CMK (cell line): ENCODE measurements around the gene PMIS2.
"Not testable (repeated sequence)": the region's sequence is repeated elsewhere in the genome, so short reads cannot be mapped to it uniquely, and the experiment has no call there.

Source experiments
- DNase-seq: peaks from one replicate; pipeline ENCODE4 v3.0.0-alpha.2; 2010; ENCODE audit warnings: low read depth

The PMIS2 gene

GRCh38 chr19:35595026-35595425, 9.1 kb downstream of the PMIS2 start:
- DNase-seq, result not testable (repeated sequence)

DNA sequence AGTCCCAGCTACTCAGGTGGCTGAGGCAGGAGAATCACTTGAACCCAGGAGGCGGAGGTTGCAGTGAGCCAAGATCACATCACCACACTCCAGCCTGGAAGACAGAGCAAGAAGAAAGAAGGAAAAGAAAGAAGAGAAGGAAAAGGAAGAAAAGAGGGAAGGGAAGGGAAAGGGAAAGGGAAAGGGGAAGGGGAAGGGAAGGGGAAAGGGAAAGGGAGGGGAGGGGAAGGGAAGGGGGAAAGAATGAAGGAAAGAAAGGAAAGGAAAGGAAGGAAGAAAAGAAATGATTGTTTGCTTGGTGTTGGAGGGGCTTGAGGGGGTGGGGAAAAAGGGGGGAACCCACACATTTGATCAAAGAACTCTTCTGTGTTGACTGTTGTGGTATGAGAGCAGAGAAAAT, 10.0 kb downstream of the PMIS2 start:
- DNase-seq, result no peak

GRCh38 chr19:35596366-35596999, 10.5 kb downstream of the PMIS2 start:
- DNase-seq, result peak; percentile 41

DNA sequence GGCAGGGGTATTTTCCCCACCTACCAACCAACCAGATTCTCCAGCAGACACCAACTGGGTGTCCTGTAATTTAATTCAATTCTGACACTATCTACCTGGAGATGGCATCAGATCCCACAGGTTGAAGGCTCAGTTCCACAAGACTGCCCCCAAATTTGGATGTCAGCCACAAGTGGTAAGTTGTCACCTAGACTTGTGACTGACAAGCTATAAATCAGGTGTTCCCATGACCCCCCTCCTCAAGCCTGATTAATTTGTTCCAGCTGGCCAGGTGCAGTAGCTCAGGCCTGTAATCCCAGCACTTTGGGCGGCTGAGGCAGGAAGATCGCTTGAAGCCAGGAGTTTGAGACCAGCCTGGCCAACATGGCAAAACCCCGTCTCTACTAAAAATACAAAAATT, 16.0 kb downstream of the PMIS2 start:
- no peak for DNase-seq

- DNase-seq, result not testable (repeated sequence)
Measured at GRCh38 chr19:35604436-35604835, 18.5 kb downstream of the PMIS2 start.

GRCh38 chr19:35607170-35607569, 21.2 kb downstream of the PMIS2 start:
- not testable (repeated sequence) for DNase-seq

DNA sequence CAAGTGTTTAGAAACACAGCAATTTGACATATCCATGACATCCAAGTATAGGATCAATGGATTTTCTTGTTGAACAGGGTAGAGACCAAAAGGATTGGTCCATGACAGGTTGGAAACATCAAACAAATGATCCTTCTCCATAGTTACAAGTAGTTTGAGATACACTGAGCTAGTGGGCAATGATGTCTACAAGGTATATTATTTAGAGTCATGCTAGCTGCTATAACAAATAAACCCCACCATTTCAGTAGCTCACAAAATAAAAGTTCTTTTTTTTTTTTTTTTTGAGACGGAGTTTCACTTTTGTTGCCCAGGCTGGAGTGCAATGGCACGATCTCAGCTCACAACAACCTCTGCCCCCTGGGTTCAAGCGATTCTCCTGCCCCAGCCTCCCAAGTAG, 21.7 kb downstream of the PMIS2 start:
- no peak for DNase-seq

DNA sequence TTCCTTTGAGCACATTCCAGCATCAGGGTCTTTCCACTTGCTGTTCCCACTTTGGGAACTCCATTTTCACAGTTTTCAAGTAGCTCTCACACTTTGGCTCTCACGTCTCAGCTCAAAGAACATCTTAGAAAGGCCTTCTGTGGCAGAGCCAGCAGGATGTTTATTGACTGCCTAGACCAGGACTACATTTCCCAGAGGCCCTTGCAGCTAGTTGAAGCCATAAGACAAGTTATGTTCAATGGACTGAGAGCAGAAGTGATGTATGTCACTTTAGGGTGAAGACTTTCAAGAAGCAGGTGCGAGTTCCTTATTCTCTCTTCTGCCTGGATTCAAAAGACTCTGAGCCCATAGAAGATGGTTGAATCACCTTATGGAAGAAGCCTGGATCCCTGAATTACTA, 22.3 kb downstream of the PMIS2 start:
- no peak for DNase-seq

DNA sequence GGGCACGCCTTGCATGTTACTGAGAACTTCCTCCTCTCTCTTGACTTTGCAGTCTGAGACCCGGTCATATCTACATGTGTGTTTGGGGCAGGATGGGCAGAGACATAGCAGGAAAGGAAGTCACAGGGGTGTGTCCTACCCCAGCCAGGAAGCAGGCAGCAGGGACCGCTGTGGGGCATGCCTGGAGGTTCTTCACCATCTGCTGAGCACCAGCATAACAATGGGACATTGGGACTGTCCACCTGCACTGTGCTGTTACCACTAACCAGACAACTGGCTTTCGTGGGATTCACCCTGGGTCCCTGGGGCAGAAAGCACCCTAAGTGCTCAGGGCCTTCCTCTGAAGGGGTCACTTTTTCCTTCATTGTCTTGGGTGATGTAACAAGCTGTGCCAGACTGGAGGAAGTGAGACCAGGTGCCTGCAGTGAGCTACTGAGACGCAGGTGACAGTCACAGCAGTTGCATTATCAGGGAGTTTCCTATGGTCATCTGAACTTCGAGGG, 23.9 kb downstream of the PMIS2 start:
- DNase-seq, result peak; percentile 78

DNA sequence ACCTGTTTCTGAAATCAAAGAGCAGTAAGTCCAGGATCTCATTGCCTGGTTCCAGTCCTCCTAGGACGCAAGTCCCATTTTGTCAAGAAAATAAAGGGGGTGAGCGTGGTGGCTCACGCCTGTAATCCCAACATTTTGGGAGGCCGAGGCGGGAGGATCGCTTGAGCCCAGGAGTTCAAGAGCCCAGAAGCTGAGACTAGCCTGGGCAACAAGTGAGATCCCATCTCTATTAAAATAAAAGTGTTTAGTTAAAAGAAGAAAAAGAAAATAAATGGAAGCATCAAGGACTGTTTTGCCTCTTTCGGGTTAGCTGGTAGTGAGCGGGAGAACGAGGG, 26.2 kb downstream of the PMIS2 start:
- no peak for DNase-seq

- DNase-seq, result peak; percentile 76
Measured at GRCh38 chr19:35612559-35613321, 26.8 kb downstream of the PMIS2 start, which contains the start of gene HAUS5. HAUS5 (plus strand) TSS chr19:35612735; CDS start chr19:35612795, 60 bp downstream.

GRCh38 chr19:35613574-35613973, 27.6 kb downstream of the PMIS2 start:
- DNase-seq, result no peak

- DNase-seq, result no peak
Measured at GRCh38 chr19:35615036-35615435, 29.1 kb downstream of the PMIS2 start.

GRCh38 chr19:35618857-35619256, 32.9 kb downstream of the PMIS2 start:
- DNase-seq, result no peak

GRCh38 chr19:35619290-35619923, 33.4 kb downstream of the PMIS2 start:
- no peak for DNase-seq

DNA sequence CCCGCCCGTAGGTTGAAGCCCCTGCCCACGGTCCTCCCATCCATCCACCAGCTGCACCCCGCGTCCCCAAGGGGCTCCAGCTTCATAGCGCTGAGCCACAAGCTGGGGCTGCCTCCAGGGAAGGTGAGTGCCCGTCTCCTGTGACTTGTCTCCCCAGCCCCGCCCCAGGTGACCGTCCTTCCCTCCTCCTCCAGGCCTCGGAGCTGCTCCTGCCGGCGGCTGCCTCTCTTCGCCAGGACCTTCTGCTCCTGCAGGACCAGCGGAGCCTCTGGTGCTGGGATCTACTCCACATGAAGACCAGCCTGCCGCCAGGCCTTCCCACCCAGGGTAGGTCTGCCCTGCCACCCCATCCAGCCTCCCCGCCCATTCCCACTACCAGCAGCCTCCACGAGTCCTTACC, 34.0 kb downstream of the PMIS2 start:
- no peak for DNase-seq

DNA sequence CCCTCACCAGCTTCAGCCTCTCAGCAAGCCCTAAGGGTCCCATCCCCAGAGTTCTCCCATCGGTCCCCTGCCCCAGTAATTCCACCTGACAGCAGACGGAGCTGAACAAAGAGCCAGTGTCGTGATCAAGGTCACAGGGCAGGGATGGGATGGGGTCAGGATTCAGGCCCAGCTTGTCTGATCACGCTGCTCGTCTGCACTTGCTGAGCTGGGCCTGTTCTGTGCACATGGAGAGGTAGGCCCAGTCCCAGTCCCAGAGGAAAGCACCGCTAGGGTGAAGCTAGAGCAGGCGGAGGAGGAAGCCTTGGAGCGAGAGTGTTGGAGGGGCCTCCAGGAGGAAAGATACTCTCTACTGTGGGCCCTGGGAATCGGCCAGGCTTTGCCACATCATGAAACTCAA, 35.7 kb downstream of the PMIS2 start:
- no peak for DNase-seq

- DNase-seq, result no peak
Measured at GRCh38 chr19:35622750-35623149, 36.8 kb downstream of the PMIS2 start.

GRCh38 chr19:35623327-35624010, 37.5 kb downstream of the PMIS2 start:
- no peak for DNase-seq

GRCh38 chr19:35628264-35628564, 42.2 kb downstream of the PMIS2 start:
- DNase-seq, result no peak

DNA sequence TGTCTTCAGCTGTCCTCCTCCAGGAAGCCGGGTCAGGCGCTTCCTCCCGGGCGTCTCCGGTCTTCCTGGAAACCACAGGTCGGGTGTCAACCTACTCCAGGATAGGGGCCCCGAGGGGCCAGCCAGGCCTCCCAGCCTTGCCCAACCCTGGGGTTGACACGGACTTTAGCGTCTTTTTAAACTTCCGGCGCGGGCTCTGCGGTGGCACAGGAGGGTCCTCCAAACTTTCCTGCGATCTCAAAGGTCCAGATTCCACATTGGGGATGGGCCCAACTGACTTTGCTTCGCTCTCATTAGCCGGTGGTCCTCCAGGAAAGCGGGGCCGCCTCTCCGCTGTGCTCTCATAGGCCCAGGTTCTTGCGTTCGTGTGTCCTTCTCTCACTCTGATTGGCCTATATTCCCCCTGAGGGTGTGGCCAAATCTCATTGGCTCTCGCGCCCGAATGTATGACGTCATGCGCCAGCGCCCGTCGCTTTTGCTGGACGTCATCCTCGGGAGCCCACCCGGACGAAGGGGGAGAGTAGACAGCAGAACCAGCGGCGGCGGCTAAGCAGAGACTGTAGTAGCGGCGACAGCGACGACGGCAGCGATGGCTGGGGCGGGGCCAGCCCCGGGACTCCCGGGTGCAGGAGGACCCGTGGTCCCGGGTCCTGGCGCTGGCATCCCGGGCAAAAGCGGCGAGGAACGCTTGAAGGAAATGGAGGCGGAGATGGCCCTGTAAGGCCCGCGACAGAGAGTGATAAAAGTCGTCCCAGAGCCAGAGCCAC, 42.8 kb downstream of the PMIS2 start, which contains the start of gene RBM42:
RBM42 (plus strand) TSS at position 472 of the 767 bp plus-strand sequence; CDS start at position 590, 118 bp downstream.
- peak; percentile 98 for DNase-seq

GRCh38 chr19:35629332-35629633, 43.3 kb downstream of the PMIS2 start:
- no peak for DNase-seq
